Adrenal gland (tissue), 12 donors: Measurements from ENCODE around the gene TMEM63B. TPM values are rescaled to one million over a fixed set of nuclear protein-coding genes. Genes with fewer than 3 reads are reported as not detected.
A peak's percentile ranks its signal among the peaks of the same experiment; 100 is the strongest.
"Not testable (repeated sequence)": the region's sequence is repeated elsewhere in the genome, so short reads cannot be mapped to it uniquely, and the experiment has no call there.

ENCODE experiments used
- DNase-seq, 7 donors: peaks; one replicate each; pipeline ENCODE4 v3.0.0-alpha.2; 2019 to 2020
- H3K27ac ChIP-seq, 5 donors: fragments of 200-600 bp; sonication (generic) in 4 of 5; 1 replicate in 3 of 5; 2 replicates in 2 of 5; pipeline versions ENCODE4 v1.5.1 to v1.8.0; 2016 to 2020; ENCODE audit warnings: mild to moderate bottlenecking in 1 of 5
- H3K27me3 ChIP-seq: fragments of 200-600 bp; 2 replicates; pipeline ENCODE4 v1.8.0; 2021
- H3K36me3 ChIP-seq, 2 donors: fragments of 200-600 bp; replicated peaks in 1 of 2; 1 replicate in 1 of 2; 2 replicates in 1 of 2; pipeline versions ENCODE4 v1.5.1 to v1.8.0; 2018 to 2022
- H3K4me1 ChIP-seq, 2 donors: fragments of 200-600 bp; replicated peaks in 1 of 2; 1 replicate in 1 of 2; 2 replicates in 1 of 2; pipeline versions ENCODE4 v1.5.1 to v1.8.0; 2018 to 2021
- H3K4me3 ChIP-seq, 4 donors: fragments of 200-600 bp; sonication (generic) in 3 of 4; one replicate each; pipeline ENCODE4 v1.5.1; 2016 to 2018
- H3K9me3 ChIP-seq, 3 donors: fragments of 200-600 bp; sonication (generic) in 1 of 3; replicated peaks in 1 of 3; 1 replicate in 2 of 3; 2 replicates in 1 of 3; pipeline versions ENCODE4 v1.5.1 to v1.8.0; 2016 to 2021
- CTCF ChIP-seq, 6 experiments: fragments of 450-650 bp in 4 of 6; fragments of 200-600 bp in 2 of 6; sonication (generic) in 1 of 6; IDR thresholded peaks; 1 replicate in 5 of 6; 2 replicates in 1 of 6; pipeline versions ENCODE4 v1.5.1 to v1.8.0; 2016 to 2021; ENCODE audit warnings: antibody characterized with exemption in 6 of 6, mild to moderate bottlenecking in 2 of 6, moderate library complexity in 1 of 6
- POLR2A ChIP-seq, 2 donors: fragments of 450-650 bp; IDR thresholded peaks; one replicate each; pipeline ENCODE4 v1.6.1; 2017; ENCODE audit warnings: antibody characterized with exemption in 2 of 2, mild to moderate bottlenecking in 2 of 2, moderate library complexity in 1 of 2
- WGBS, 4 donors: extraction: QIAGEN DNeasy Blood & Tissue Kit in 2 of 4; methylation state at CpG; one replicate each; pipeline versions ENCODE4 v1.1.5 to v1.1.7; 2013 to 2017; 5-methylcytosine and 5-hydroxymethylcytosine counted together
- intact Hi-C, 2 donors: fragments of 100-400 bp; cut with DNase I; formaldehyde crosslinking; loops; one replicate each; pipeline versions ENCODE4 v1.14.1 to v1.15.0; 2022 to 2023
- polyA plus RNA-seq, 3 donors: library from polyadenylated mRNA; stranded (reverse); fragments of 200-250 nt in 2 of 3; fragments of 350-450 nt in 1 of 3; fragmentation: Illumina TruSeq in 1 of 3; extraction: RNeasy Lipid Tissue Mini Kit (QIAGEN cat#74804) in 1 of 3; gene quantifications; one replicate each; pipeline ENCODE4 v1.2.3, GENCODE V29; 2013 to 2014
- total RNA-seq, 9 donors: library from RNA; depleted of rRNA in 4 of 9; stranded (reverse); fragments of >200 nt in 4 of 9; fragments of 120-200 nt in 1 of 9; fragmentation: NEBNext Ultra II Directional in 1 of 9; extraction: Animal tissue kit (Norgen Biotek cat#: 25700) in 1 of 9; gene quantifications; one replicate each; pipeline versions ENCODE4 v1.1.0 to v1.2.4, GENCODE V29; 2013 to 2023
- donor health status: healthy with polysubstance abuse.
- donor health status: Bipolar disorder and iron deficiency.
- donor health status: DM: yes; HTN: yes; CAD: no.
- donor health status: DM: no; HTN: no; CAD: no.
- donor health status: DM: no; HTN: no; CAD: no.
- donor health status: DM: yes; HTN: yes; CAD: no.

Gene TMEM63B
- total and polyA plus RNA-seq, 12 donors: 18.1 to 51.7 (median 36.4) TPM

GRCh38 chr6:44190715-44191114 lies 63.4 kb downstream of the TMEM63B start:
- no peaks in the 10 kb centered on the region for H3K4me1 ChIP-seq
- H3K27ac ChIP-seq: no peak overlapping the region
- H3K36me3 ChIP-seq: no peaks in the 10 kb centered on the region
- H3K9me3 ChIP-seq: no peaks in the 10 kb centered on the region
- intact Hi-C loops: no loop called here
- H3K27me3 ChIP-seq: no peaks in the 10 kb centered on the region
- WGBS, 4 donors: 34 to 47% (median 44%) methylated on average over 2 of the region's 2 CpGs
- no peak overlapping the region for H3K4me3 ChIP-seq
- no peak for DNase-seq
- TF ChIP-seq POLR2A (IDR thresholded peaks at IDR 0.05) (no peak), CTCF (IDR thresholded peaks at IDR 0.05) (no peak)

DNA sequence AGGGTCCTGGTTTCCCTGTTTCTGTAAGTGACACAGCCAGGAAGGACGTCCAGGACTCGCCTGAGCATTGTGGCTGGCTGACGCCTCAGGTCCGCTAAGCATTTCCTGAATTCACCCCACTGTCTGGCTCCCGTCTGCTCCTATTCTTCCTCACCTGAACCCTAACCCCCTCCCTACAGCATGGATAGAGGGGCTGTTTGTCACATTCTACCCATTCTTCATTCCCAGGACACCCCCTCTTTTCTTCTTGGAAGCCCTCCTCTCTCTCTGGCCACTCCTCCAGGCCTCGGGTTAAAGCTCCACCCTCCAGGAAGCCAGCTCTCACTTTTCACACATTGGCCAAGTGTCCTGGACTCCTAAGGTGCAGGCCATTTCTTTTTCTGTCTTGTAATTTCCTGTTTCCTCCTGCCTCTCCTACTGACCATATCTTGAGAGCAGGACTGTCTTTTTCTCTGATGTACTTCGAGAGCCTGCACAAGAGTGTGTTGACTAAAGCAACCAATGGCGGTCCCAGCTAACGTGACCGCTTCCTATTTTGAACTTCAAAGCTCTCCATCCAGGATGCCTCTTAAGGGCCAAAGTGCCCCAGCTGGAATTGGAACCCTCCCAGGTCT lies 65.2 kb downstream of the TMEM63B start:
- intact Hi-C loops: no loop called here
- H3K4me1 ChIP-seq: no peaks in the 10 kb centered on the region
- H3K36me3 ChIP-seq: no peaks in the 10 kb centered on the region
- DNase-seq: no peak
- no peaks in the 10 kb centered on the region for H3K9me3 ChIP-seq
- H3K27ac ChIP-seq: peak overlapping the region in 1 of 5 donors; percentile 26
- no peak for TF ChIP-seq POLR2A (IDR thresholded peaks at IDR 0.05)
- TF ChIP-seq CTCF (IDR thresholded peaks at IDR 0.05): no peak
- WGBS, 4 donors: 51 to 67% (median 63%) methylated on average over 10 of the region's 10 CpGs
- no peaks in the 10 kb centered on the region for H3K27me3 ChIP-seq
- H3K4me3 ChIP-seq: peak overlapping the region in 1 of 4 donors; percentile 12

GRCh38 chr6:44193307-44193910 lies 66.1 kb downstream of the TMEM63B start:
- no peaks in the 10 kb centered on the region for H3K4me1 ChIP-seq
- no peaks in the 10 kb centered on the region for H3K36me3 ChIP-seq
- H3K27ac ChIP-seq: no peak overlapping the region
- H3K9me3 ChIP-seq: no peaks in the 10 kb centered on the region
- WGBS, 4 donors: 81 to 88% (median 86%) methylated on average over 8 of the region's 8 CpGs
- no peaks in the 10 kb centered on the region for H3K27me3 ChIP-seq
- intact Hi-C loops: no loop called here
- no peak for TF ChIP-seq CTCF (IDR thresholded peaks at IDR 0.05)
- TF ChIP-seq POLR2A (IDR thresholded peaks at IDR 0.05): no peak
- no peak for DNase-seq
- no peak overlapping the region for H3K4me3 ChIP-seq

DNA sequence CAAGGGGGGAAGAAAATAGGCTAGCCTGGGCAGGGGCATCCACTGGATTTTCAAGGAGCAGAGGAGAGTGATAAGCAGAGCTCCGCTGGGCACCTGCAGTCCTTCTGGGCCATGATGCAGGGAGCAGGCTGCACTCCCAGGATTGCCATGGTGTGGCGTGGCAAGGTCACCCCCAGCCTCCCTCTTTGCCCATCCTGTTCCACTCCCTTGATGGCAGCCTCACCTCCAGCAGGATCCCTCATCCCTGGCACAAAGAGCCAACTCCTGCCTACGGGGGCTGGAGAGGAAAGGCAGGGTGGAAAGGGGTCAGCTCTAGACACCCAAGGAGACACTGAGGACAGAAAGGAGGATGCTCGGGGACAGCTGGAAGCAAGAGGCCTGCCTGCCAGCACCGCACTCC lies 67.0 kb downstream of the TMEM63B start:
- WGBS, 4 donors: 83 to 93% (median 89%) methylated on average over 3 to 5 of the region's 5 CpGs
- Histone ChIP-seq H3K27me3 (no peaks in the 10 kb centered on the region), H3K9me3 (no peaks in the 10 kb centered on the region), H3K27ac (no peak overlapping the region), H3K4me1 (no peaks in the 10 kb centered on the region), H3K36me3 (no peaks in the 10 kb centered on the region), H3K4me3 (no peak overlapping the region)
- intact Hi-C loops: no loop called here
- DNase-seq: no peak
- TF ChIP-seq POLR2A (IDR thresholded peaks at IDR 0.05) (no peak), CTCF (IDR thresholded peaks at IDR 0.05) (no peak)

DNA sequence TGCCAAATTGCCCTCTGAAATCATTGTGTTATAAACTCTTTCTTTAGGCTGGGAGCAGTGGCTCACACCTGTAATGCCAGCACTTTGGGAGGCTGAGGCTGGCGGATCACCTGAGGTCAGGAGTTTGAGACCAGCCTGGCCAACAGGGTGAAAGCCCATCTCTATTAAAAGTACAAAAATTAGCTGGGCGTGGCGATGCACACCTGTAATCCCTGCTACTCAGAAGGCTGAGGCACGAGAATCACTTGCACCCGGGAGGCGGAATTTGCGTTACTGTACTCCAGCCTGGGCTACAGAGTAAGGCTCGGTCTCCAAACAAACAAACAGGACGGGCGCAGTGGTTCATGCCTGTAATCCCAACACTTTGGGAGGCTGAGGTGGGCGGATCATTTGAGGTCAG lies 69.0 kb downstream of the TMEM63B start:
- H3K27ac ChIP-seq, H3K4me3 ChIP-seq, H3K36me3 ChIP-seq, H3K9me3 ChIP-seq, H3K27me3 ChIP-seq, DNase-seq, H3K4me1 ChIP-seq, intact Hi-C loops: not testable (repeated sequence)
- WGBS, 4 donors: 82 to 96% (median 94%) methylated on average over 3 to 11 of the region's 11 CpGs
